ENCODE results near the gene GPATCH1.
"Not testable (repeated sequence)": the region's sequence is repeated elsewhere in the genome, so short reads cannot be mapped to it uniquely, and the experiment has no call there.

GPATCH1 gene

DNA sequence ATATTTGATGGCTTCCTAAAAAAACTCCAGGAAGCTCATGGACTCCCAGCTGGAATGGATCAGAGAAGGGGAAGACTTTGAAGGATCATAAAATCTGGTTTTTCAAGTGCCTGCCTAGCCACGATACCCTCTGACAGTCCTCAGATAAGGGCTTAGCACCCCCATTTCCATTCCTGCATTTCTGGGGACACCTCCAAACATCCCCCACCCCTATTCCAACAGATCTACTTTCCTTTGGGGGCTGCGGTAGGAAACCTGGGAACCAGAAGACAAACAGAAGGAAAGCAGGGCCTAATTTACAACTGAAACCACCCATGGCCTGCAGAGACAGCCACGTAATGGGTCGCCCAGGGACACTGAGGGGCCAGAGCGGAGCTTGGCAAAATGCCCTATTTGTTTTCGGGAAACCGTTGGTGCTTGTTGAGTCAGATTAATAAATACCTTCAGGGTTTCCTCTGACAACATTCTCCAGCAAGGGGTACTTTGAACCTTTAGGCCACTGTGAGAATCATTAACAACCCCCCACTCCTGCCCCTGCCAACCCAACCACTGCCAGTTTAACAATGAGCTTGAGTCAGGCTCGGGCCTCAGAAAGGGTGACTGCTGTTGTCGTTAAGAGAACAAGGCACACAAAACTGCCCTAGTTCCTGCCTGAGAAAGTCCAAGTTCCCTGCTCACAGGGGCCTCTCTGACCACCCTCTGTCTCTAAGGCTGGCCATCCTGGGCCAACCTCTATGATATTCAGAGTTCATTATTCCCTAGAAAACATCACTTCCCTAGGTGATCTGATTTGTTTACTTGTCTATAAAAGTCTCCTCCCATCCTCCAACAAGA, 39.8 kb upstream of the GPATCH1 start:
- Histone ChIP-seq H3K9me2 (replicated peaks; ENCODE audit: low read depth, low read length) (no peaks in the 10 kb centered on the region), H3K79me2 (ENCODE audit: insufficient read depth, low read length) (no peaks in the 10 kb centered on the region), H3K9me3 (ENCODE audit: insufficient read depth, low read depth, low read length) (no peaks in the 10 kb centered on the region), H3F3A (ENCODE audit: low read depth) (no peaks in the 10 kb centered on the region), H3K27me3 (ENCODE audit: insufficient read depth, low read length, poor library complexity, severe bottlenecking) (no peaks in the 10 kb centered on the region), H3K4me1 (ENCODE audit: insufficient read depth, low read length, poor library complexity, severe bottlenecking) (no peaks in the 10 kb centered on the region), H3K9ac (ENCODE audit: low read depth, low read length, poor library complexity, severe bottlenecking) (no peak overlapping the region), H2AFZ (ENCODE audit: low read length) (no peak overlapping the region), H3K36me3 (ENCODE audit: insufficient read depth, low read length) (no peaks in the 10 kb centered on the region), H3K4me2 (ENCODE audit: low read depth, low read length, poor library complexity, severe bottlenecking) (no peak overlapping the region), H4K20me1 (ENCODE audit: insufficient read depth, low read length, poor library complexity, severe bottlenecking) (no peaks in the 10 kb centered on the region), H3K4me3 (ENCODE audit: low read length, poor library complexity, severe bottlenecking) (no peak overlapping the region)
- TF ChIP-seq CTCF (conservative IDR thresholded peaks at IDR 0.05; ENCODE audit: low read length) (no peak), EZH2phosphoT487 (IDR thresholded peaks at IDR 0.05; ENCODE audit: borderline replicate concordance) (no peak)

DNA sequence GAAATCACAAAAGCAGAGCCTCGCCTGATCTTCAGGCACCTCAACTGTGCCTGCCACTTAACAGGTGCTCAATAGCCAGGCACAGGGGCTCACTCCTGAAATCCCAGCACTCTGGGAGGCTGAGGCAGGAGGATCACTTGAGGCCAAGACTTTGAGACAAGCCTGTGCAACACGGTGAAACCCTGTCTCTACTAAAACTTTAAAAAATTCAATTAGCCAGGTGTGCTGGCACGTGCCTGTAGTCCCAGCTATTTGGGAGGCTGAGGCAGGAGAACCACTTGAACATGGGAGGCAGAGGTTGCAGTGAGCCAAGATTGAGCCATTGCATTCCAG, 39.2 kb upstream of the GPATCH1 start:
- H3K4me2 ChIP-seq (ENCODE audit: low read depth, low read length, poor library complexity, severe bottlenecking); H3K4me1 ChIP-seq (ENCODE audit: insufficient read depth, low read length, poor library complexity, severe bottlenecking); H3K4me3 ChIP-seq (ENCODE audit: low read length, poor library complexity, severe bottlenecking); H3K36me3 ChIP-seq (ENCODE audit: insufficient read depth, low read length); H3K9me3 ChIP-seq (ENCODE audit: insufficient read depth, low read depth, low read length); H3K9me2 ChIP-seq (replicated peaks; ENCODE audit: low read depth, low read length); H3K27me3 ChIP-seq (ENCODE audit: insufficient read depth, low read length, poor library complexity, severe bottlenecking); H4K20me1 ChIP-seq (ENCODE audit: insufficient read depth, low read length, poor library complexity, severe bottlenecking); H2AFZ ChIP-seq (ENCODE audit: low read length); H3K79me2 ChIP-seq (ENCODE audit: insufficient read depth, low read length); H3K9ac ChIP-seq (ENCODE audit: low read depth, low read length, poor library complexity, severe bottlenecking); H3F3A ChIP-seq (ENCODE audit: low read depth): not testable (repeated sequence)

GRCh38 chr19:33047422-33047821, 33.6 kb upstream of the GPATCH1 start:
- Histone ChIP-seq H3K36me3 (ENCODE audit: insufficient read depth, low read length) (no peaks in the 10 kb centered on the region), H2AFZ (ENCODE audit: low read length) (no peak overlapping the region), H3K9ac (ENCODE audit: low read depth, low read length, poor library complexity, severe bottlenecking) (no peak overlapping the region), H3K9me3 (ENCODE audit: insufficient read depth, low read depth, low read length) (no peaks in the 10 kb centered on the region), H3K4me3 (ENCODE audit: low read length, poor library complexity, severe bottlenecking) (no peak overlapping the region), H3K4me2 (ENCODE audit: low read depth, low read length, poor library complexity, severe bottlenecking) (no peak overlapping the region), H3K4me1 (ENCODE audit: insufficient read depth, low read length, poor library complexity, severe bottlenecking) (no peaks in the 10 kb centered on the region), H3F3A (ENCODE audit: low read depth) (no peaks in the 10 kb centered on the region), H3K9me2 (replicated peaks; ENCODE audit: low read depth, low read length) (no peaks in the 10 kb centered on the region), H4K20me1 (ENCODE audit: insufficient read depth, low read length, poor library complexity, severe bottlenecking) (no peaks in the 10 kb centered on the region), H3K79me2 (ENCODE audit: insufficient read depth, low read length) (no peaks in the 10 kb centered on the region), H3K27me3 (ENCODE audit: insufficient read depth, low read length, poor library complexity, severe bottlenecking) (no peaks in the 10 kb centered on the region)
- TF ChIP-seq EZH2phosphoT487 (IDR thresholded peaks at IDR 0.05; ENCODE audit: borderline replicate concordance) (no peak), CTCF (conservative IDR thresholded peaks at IDR 0.05; ENCODE audit: low read length) (no peak)

All from Loucy (cell line).